GM23338 (cell line): ENCODE measurements around the gene GPD1. TPM values are rescaled to one million over a fixed set of nuclear protein-coding genes. Genes with fewer than 3 reads are reported as not detected.

Experiments
- ATAC-seq: fragments of 200-7000 bp; cut with Tn5 transposase; 3 replicates; pipeline ENCODE4 v1.9.1; 2020
- DNase-seq: peaks from one replicate; pipeline ENCODE4 v3.0.0-alpha.2; 2015; ENCODE audit warnings: low spot score
- H2AFZ ChIP-seq: fragments of 200-600 bp; sonication (generic); 2 replicates; pipeline ENCODE4 v1.8.0; 2016; ENCODE audit warnings: antibody characterized with exemption, mild to moderate bottlenecking, moderate library complexity
- H3F3A ChIP-seq: fragments of 200-600 bp; sonication (generic); replicated peaks from 2 replicates; pipeline ENCODE4 v1.8.0; 2017; ENCODE audit warnings: antibody characterized with exemption, mixed run types, low read depth
- H3K27ac ChIP-seq: fragments of 200-600 bp; sonication (generic); 2 replicates; pipeline ENCODE4 v1.6.1; 2016; ENCODE audit warnings: low read depth
- H3K27me3 ChIP-seq: fragments of 200-600 bp; sonication (generic); 2 replicates; pipeline ENCODE4 v1.8.0; 2016; ENCODE audit warnings: mild to moderate bottlenecking, mixed run types, moderate library complexity; ENCODE audit not compliant: insufficient read depth
- H3K36me3 ChIP-seq: fragments of 200-600 bp; sonication (generic); 2 replicates; pipeline ENCODE4 v1.8.0; 2016; ENCODE audit warnings: mild to moderate bottlenecking; ENCODE audit not compliant: insufficient read depth
- H3K4me1 ChIP-seq: fragments of 200-600 bp; sonication (generic); 2 replicates; pipeline ENCODE4 v1.8.0; 2016; ENCODE audit warnings: mild to moderate bottlenecking, moderate library complexity; ENCODE audit not compliant: insufficient read depth
- H3K4me2 ChIP-seq: fragments of 200-600 bp; sonication (generic); 2 replicates; pipeline ENCODE4 v1.7.1; 2017; ENCODE audit warnings: mixed run types
- H3K4me3 ChIP-seq: fragments of 200-600 bp; sonication (generic); 2 replicates; pipeline ENCODE4 v1.6.1; 2016; ENCODE audit warnings: mixed run types
- H3K79me2 ChIP-seq: fragments of 200-600 bp; sonication (generic); replicated peaks from 2 replicates; pipeline ENCODE4 v1.8.0; 2017; ENCODE audit warnings: mild to moderate bottlenecking; ENCODE audit not compliant: insufficient read depth
- H3K9me2 ChIP-seq: fragments of 200-600 bp; sonication (generic); 2 replicates; pipeline ENCODE4 v1.8.0; 2017; ENCODE audit not compliant: insufficient read depth
- H4K20me1 ChIP-seq: fragments of 200-600 bp; sonication (generic); replicated peaks from 2 replicates; pipeline ENCODE4 v1.8.0; 2017; ENCODE audit warnings: mild to moderate bottlenecking; ENCODE audit not compliant: insufficient read depth
- H3K27ac Mint-ChIP-seq: 2 replicates; pipeline ENCODE4 v1.8.0; 2020; ENCODE audit warnings: inconsistent platforms, mild to moderate bottlenecking, moderate library complexity, mixed read lengths
- H3K27me3 Mint-ChIP-seq: 3 replicates; pipeline ENCODE4 v1.8.0; 2022; ENCODE audit warnings: low read depth, mild to moderate bottlenecking, moderate library complexity, mixed read lengths, inconsistent platforms; ENCODE audit not compliant: insufficient read depth, poor library complexity
- H3K36me3 Mint-ChIP-seq: 3 replicates; pipeline ENCODE4 v1.8.0; 2021; ENCODE audit warnings: low read depth, mild to moderate bottlenecking, inconsistent platforms, moderate library complexity, mixed read lengths
- H3K4me1 Mint-ChIP-seq: 3 replicates; pipeline ENCODE4 v1.8.0; 2020; ENCODE audit warnings: mild to moderate bottlenecking, inconsistent platforms, mixed read lengths
- H3K4me3 Mint-ChIP-seq: 3 replicates; pipeline ENCODE4 v1.8.0; 2021; ENCODE audit warnings: moderate library complexity, mild to moderate bottlenecking, inconsistent platforms, mixed read lengths
- H3K9me3 Mint-ChIP-seq: 3 replicates; pipeline ENCODE4 v1.8.0; 2020; ENCODE audit warnings: moderate library complexity, mild to moderate bottlenecking, inconsistent platforms, mixed read lengths
- CREB1 ChIP-seq: fragments of 250-450 bp; sonication (Bioruptor Pico); IDR thresholded peaks from 2 replicates; pipeline ENCODE4 v1.5.0; 2020; ENCODE audit warnings: low read depth, mild to moderate bottlenecking, moderate library complexity
- CTCF ChIP-seq, 2 experiments: fragments of 200-600 bp in 1 of 2; sonication (generic) in 1 of 2; conservative IDR thresholded peaks; 2 replicates each; pipeline versions ENCODE4 v1.5.1 to v1.6.1; 2016 to 2017; ENCODE audit warnings: antibody characterized with exemption in 2 of 2, low read depth in 2 of 2, mild to moderate bottlenecking in 2 of 2, moderate library complexity in 1 of 2
- ETS1 ChIP-seq: IDR thresholded peaks from 2 replicates; pipeline ENCODE4 v1.6.1; 2016; ENCODE audit warnings: antibody characterized with exemption
- EZH2 ChIP-seq: fragments of 200-600 bp; sonication (generic); IDR thresholded peaks from one replicate; pipeline ENCODE4 v1.8.0; 2017; ENCODE audit warnings: antibody characterized with exemption, mild to moderate bottlenecking, low read depth; ENCODE audit not compliant: unreplicated experiment
- JUNB ChIP-seq: IDR thresholded peaks from one replicate; pipeline ENCODE4 v1.6.1; 2016; ENCODE audit warnings: antibody characterized with exemption; ENCODE audit not compliant: unreplicated experiment
- REST ChIP-seq: IDR thresholded peaks from one replicate; pipeline ENCODE4 v1.6.1; 2018; ENCODE audit warnings: antibody characterized with exemption; ENCODE audit not compliant: unreplicated experiment
- ZNF331 ChIP-seq: fragments of 250-450 bp; sonication (Bioruptor Pico); IDR thresholded peaks from 2 replicates; pipeline ENCODE4 v1.5.0; 2020; ENCODE audit warnings: low read depth, mild to moderate bottlenecking, moderate library complexity
- ZNF462 ChIP-seq: fragments of 250-450 bp; sonication (Bioruptor Pico); IDR thresholded peaks from 2 replicates; pipeline ENCODE4 v1.5.0; 2020; ENCODE audit warnings: mild to moderate bottlenecking, moderate library complexity
- polyA plus RNA-seq: library from polyadenylated mRNA; unstranded; fragments of >200 nt; fragmentation: Nextera tagmentation; extraction: Ambion mirVana; gene quantifications from 2 replicates; pipeline ENCODE4 v1.2.1, GENCODE V29; 2016
- total RNA-seq: library from RNA; depleted of rRNA; stranded (reverse); fragments of >200 nt; shearing (Covaris generic); gene quantifications from 2 replicates; pipeline ENCODE4 v1.2.3, GENCODE V29; 2014

The GPD1 gene
- total and polyA plus RNA-seq, 2 experiments from 2014 or later, result 0.36 to 0.45 TPM

- TF ChIP-seq ZNF462 (CRISPR knock-in tag), result no peak
- TF ChIP-seq ETS1, result no peak
These were observed 16.7 kb upstream of the GPD1 start (continued) for GRCh38 chr12:50087151-50087550.

GRCh38 chr12:50087995-50088394 lies 15.8 kb upstream of the GPD1 start:
- ATAC-seq, result no peak
- no peak overlapping the region for H3K4me3 Mint-ChIP-seq
- TF ChIP-seq JUNB (no peak), CREB1 (no peak), ETS1 (no peak), EZH2 (no peak), CTCF (conservative IDR thresholded peaks at IDR 0.05; ENCODE audit: low read depth in 2 of 2) (no peak), ZNF331 (CRISPR knock-in tag) (no peak), REST (no peak)

More at GRCh38 chr12:50087995-50088394, 15.8 kb upstream of the GPD1 start:
- Mint-ChIP-seq H3K4me1 (peaks cover 18% of the 10 kb centered on the region; the same call in 2 of the 3 replicates), H3K9me3 (no peaks in the 10 kb centered on the region; the same call in 2 of the 3 replicates), H3K27me3 (no peaks in the 10 kb centered on the region), H3K36me3 (peaks cover 73% of the 10 kb centered on the region), H3K27ac (no peak overlapping the region)
- Histone ChIP-seq H3K9me2 (no peaks in the 10 kb centered on the region), H3K79me2 (peaks cover 27% of the 10 kb centered on the region), H3K4me1 (peaks cover 5% of the 10 kb centered on the region), H3K27me3 (no peaks in the 10 kb centered on the region), H3K4me2 (no peak overlapping the region), H2AFZ (no peak overlapping the region), H4K20me1 (peaks cover 18% of the 10 kb centered on the region), H3K27ac (no peak overlapping the region), H3K36me3 (peaks cover 58% of the 10 kb centered on the region), H3F3A (peaks cover 31% of the 10 kb centered on the region), H3K4me3 (no peak overlapping the region)
- no peak for DNase-seq
